HepG2 (cell line): ENCODE results near the gene RNF149. TPM values are rescaled to one million over a fixed set of nuclear protein-coding genes. Genes with fewer than 3 reads are reported as not detected.
A peak's percentile ranks its signal among the peaks of the same experiment; 100 is the strongest.

Source experiments
- POLR2A ChIP-seq, 2 experiments: IDR thresholded peaks; 2 replicates each; pipeline ENCODE4 v1.6.1; 2011; ENCODE audit warnings: low read depth in 2 of 2, low read length in 2 of 2, mild to moderate bottlenecking in 1 of 2, moderate library complexity in 1 of 2; ENCODE audit not compliant: insufficient read depth in 1 of 2
- SRSF4 ChIP-seq: fragments of 200-400 bp; formaldehyde crosslinking; IDR thresholded peaks from one replicate; pipeline ENCODE4 v1.6.1; 2018; ENCODE audit warnings: mild to moderate bottlenecking, low read depth, low read length, moderate library complexity; ENCODE audit not compliant: poor library complexity, severe bottlenecking
- polyA plus RNA-seq, 8 experiments: library from polyadenylated mRNA; depleted of rRNA in 3 of 8; stranded (reverse) in 7 of 8; unstranded in 1 of 8; fragments of >200 nt; fragmentation: Illumina TruSeq in 4 of 8; extraction: Trizol in 4 of 8; gene quantifications; 2 replicates each; pipeline versions ENCODE4 v1.2.1 to v1.2.3, GENCODE V29; 2011 to 2016; ENCODE audit warnings: low read depth in 4 of 8, missing spikeins in 1 of 8, mixed read lengths in 1 of 8; ENCODE audit not compliant: insufficient read depth in 1 of 8
- total RNA-seq, 5 experiments: library from RNA; depleted of rRNA; stranded (reverse); fragments of >200 nt; fragmentation: Illumina TruSeq; extraction: Trizol; gene quantifications; 2 replicates each; pipeline ENCODE4 v1.2.3, GENCODE V29; 2016; ENCODE audit warnings: low read depth in 1 of 5
- TF ChIP-seq, protein P1 (sequence below): sonication (generic); formaldehyde crosslinking; IDR thresholded peaks from 2 replicates; pipeline ENCODE4 v1.5.1; 2020; ENCODE audit warnings: missing genetic modification reagents, mild to moderate bottlenecking, borderline replicate concordance
- TF ChIP-seq, protein P2 (sequence below): sonication (generic); formaldehyde crosslinking; conservative IDR thresholded peaks from 2 replicates; pipeline ENCODE4 v1.8.0; 2022; ENCODE audit warnings: missing genetic modification reagents
- TF ChIP-seq, protein P3 (sequence below): sonication (generic); formaldehyde crosslinking; IDR thresholded peaks from 2 replicates; pipeline ENCODE4 v1.4.0; 2020; ENCODE audit warnings: mild to moderate bottlenecking, missing genetic modification reagents

RNF149 gene
- total and polyA plus RNA-seq, 2 of the 13 experiments (the other 11 are each of a cell fraction or from before 2014, with no cell fraction given) = 87.6 to 109 TPM

DNA sequence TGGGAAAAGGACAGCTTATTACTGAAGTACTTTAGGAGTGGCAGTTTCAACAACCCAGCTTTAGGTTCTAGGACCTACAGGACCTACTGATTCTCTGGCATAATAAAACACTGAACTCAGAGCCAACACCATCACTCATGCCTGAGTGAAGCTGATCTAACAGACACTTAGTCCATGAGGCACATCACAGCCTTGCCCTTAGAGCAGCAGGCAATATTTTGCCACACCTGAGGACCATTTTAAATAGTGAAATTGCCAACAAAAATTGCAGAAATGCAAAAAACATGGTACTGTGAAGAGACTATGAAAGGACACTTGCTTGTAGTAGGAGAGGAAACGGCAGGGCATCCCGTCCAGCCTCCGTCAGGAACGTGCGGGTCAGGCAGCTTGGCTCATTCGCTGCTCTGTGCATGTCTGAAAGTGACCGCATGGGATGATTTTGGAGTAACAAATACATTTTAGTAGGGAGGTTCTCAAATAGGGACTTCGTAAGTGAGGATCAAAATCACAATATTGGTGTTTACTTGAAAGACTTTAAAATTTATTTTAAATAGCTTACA, 37.7 kb downstream of the RNF149 start (continued):
- TF ChIP-seq, protein P1, sequence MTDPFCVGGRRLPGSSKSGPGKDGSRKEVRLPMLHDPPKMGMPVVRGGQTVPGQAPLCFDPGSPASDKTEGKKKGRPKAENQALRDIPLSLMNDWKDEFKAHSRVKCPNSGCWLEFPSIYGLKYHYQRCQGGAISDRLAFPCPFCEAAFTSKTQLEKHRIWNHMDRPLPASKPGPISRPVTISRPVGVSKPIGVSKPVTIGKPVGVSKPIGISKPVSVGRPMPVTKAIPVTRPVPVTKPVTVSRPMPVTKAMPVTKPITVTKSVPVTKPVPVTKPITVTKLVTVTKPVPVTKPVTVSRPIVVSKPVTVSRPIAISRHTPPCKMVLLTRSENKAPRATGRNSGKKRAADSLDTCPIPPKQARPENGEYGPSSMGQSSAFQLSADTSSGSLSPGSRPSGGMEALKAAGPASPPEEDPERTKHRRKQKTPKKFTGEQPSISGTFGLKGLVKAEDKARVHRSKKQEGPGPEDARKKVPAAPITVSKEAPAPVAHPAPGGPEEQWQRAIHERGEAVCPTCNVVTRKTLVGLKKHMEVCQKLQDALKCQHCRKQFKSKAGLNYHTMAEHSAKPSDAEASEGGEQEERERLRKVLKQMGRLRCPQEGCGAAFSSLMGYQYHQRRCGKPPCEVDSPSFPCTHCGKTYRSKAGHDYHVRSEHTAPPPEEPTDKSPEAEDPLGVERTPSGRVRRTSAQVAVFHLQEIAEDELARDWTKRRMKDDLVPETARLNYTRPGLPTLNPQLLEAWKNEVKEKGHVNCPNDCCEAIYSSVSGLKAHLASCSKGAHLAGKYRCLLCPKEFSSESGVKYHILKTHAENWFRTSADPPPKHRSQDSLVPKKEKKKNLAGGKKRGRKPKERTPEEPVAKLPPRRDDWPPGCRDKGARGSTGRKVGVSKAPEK = no peak
- TF ChIP-seq, protein P2, sequence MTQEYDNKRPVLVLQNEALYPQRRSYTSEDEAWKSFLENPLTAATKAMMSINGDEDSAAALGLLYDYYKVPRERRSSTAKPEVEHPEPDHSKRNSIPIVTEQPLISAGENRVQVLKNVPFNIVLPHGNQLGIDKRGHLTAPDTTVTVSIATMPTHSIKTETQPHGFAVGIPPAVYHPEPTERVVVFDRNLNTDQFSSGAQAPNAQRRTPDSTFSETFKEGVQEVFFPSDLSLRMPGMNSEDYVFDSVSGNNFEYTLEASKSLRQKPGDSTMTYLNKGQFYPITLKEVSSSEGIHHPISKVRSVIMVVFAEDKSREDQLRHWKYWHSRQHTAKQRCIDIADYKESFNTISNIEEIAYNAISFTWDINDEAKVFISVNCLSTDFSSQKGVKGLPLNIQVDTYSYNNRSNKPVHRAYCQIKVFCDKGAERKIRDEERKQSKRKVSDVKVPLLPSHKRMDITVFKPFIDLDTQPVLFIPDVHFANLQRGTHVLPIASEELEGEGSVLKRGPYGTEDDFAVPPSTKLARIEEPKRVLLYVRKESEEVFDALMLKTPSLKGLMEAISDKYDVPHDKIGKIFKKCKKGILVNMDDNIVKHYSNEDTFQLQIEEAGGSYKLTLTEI (CRISPR knock-in tag) = no peak
- TF ChIP-seq POLR2A (IDR thresholded peaks at IDR 0.05; ENCODE audit: insufficient read depth in 1 of 2, low read depth in 2 of 2, low read length in 2 of 2) (peak in 1 of 2 experiments; percentile 48; a peak in 1 of 4 replicates), SRSF4 (no peak)
- TF ChIP-seq, protein P3, sequence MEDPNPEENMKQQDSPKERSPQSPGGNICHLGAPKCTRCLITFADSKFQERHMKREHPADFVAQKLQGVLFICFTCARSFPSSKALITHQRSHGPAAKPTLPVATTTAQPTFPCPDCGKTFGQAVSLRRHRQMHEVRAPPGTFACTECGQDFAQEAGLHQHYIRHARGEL = no peak
